ENCODE data around the gene ZC3HAV1L.

ZC3HAV1L gene

GRCh38 chr7:139065323-139065722 lies 29.5 kb upstream of the ZC3HAV1L start:
- ATAC-seq (ENCODE audit: insufficient read depth, low read depth) (no peak), DNase-seq (no peak)
- Histone ChIP-seq H3K4me3 (ENCODE audit: low read depth in 1 of 2, low read length in 2 of 2) (no peak overlapping the region), H4K20me1 (ENCODE audit: insufficient read depth, low read length) (peaks cover 39% of the 10 kb centered on the region), H3K9ac (ENCODE audit: low read depth, low read length) (no peak overlapping the region), H2AFZ (ENCODE audit: low read depth, low read length) (no peak overlapping the region), H3K27ac (ENCODE audit: low read length) (no peak overlapping the region), H3K4me1 (ENCODE audit: insufficient read depth, low read length) (no peaks in the 10 kb centered on the region), H3K36me3 (ENCODE audit: insufficient read depth, low read length) (peaks cover 96% of the 10 kb centered on the region), H3K9me3 (ENCODE audit: insufficient read depth, low read length, severe bottlenecking) (no peaks in the 10 kb centered on the region), H3K27me3 (ENCODE audit: insufficient read depth, low read length, poor library complexity) (no peaks in the 10 kb centered on the region), H3K79me2 (ENCODE audit: insufficient read depth, low read length) (peaks cover 79% of the 10 kb centered on the region), H3K4me2 (ENCODE audit: insufficient read depth, low read length) (no peak overlapping the region)
- TF ChIP-seq CTCF (IDR thresholded peaks at IDR 0.05; ENCODE audit: borderline replicate concordance, extremely low read depth, low read length, poor library complexity, severe bottlenecking) = no peak
- TF ChIP-seq EZH2 (IDR thresholded peaks at IDR 0.05; ENCODE audit: borderline replicate concordance, low read depth, low read length, severe bottlenecking) = no peak

GRCh38 chr7:139061416-139061815 lies 25.6 kb upstream of the ZC3HAV1L start:
- Histone ChIP-seq H3K4me2 (ENCODE audit: insufficient read depth, low read length) (no peak overlapping the region), H3K9me3 (ENCODE audit: insufficient read depth, low read length, severe bottlenecking) (no peaks in the 10 kb centered on the region), H3K4me1 (ENCODE audit: insufficient read depth, low read length) (no peaks in the 10 kb centered on the region), H3K27ac (ENCODE audit: low read length) (no peak overlapping the region), H3K4me3 (ENCODE audit: low read depth in 1 of 2, low read length in 2 of 2) (no peak overlapping the region), H3K36me3 (ENCODE audit: insufficient read depth, low read length) (peaks cover 94% of the 10 kb centered on the region), H3K9ac (ENCODE audit: low read depth, low read length) (no peak overlapping the region), H3K27me3 (ENCODE audit: insufficient read depth, low read length, poor library complexity) (no peaks in the 10 kb centered on the region), H2AFZ (ENCODE audit: low read depth, low read length) (no peak overlapping the region), H4K20me1 (ENCODE audit: insufficient read depth, low read length) (peaks cover 31% of the 10 kb centered on the region), H3K79me2 (ENCODE audit: insufficient read depth, low read length) (peaks cover 61% of the 10 kb centered on the region)
- no peak for TF ChIP-seq EZH2 (IDR thresholded peaks at IDR 0.05; ENCODE audit: borderline replicate concordance, low read depth, low read length, severe bottlenecking)
- TF ChIP-seq CTCF (IDR thresholded peaks at IDR 0.05; ENCODE audit: borderline replicate concordance, extremely low read depth, low read length, poor library complexity, severe bottlenecking) = no peak
- DNase-seq (no peak), ATAC-seq (ENCODE audit: insufficient read depth, low read depth) (no peak)

GRCh38 chr7:139060695-139061237 lies 24.9 kb upstream of the ZC3HAV1L start:
- H3K36me3 ChIP-seq (ENCODE audit: insufficient read depth, low read length) = peaks cover 93% of the 10 kb centered on the region
- DNase-seq = no peak

More at GRCh38 chr7:139060695-139061237, 24.9 kb upstream of the ZC3HAV1L start:
- no peaks in the 10 kb centered on the region for H3K9me3 ChIP-seq (ENCODE audit: insufficient read depth, low read length, severe bottlenecking)
- no peak overlapping the region for H2AFZ ChIP-seq (ENCODE audit: low read depth, low read length)
- no peak for ATAC-seq (ENCODE audit: insufficient read depth, low read depth)
- no peak overlapping the region for H3K4me3 ChIP-seq (ENCODE audit: low read depth in 1 of 2, low read length in 2 of 2)
- no peak overlapping the region for H3K9ac ChIP-seq (ENCODE audit: low read depth, low read length)
- no peaks in the 10 kb centered on the region for H3K27me3 ChIP-seq (ENCODE audit: insufficient read depth, low read length, poor library complexity)
- H3K4me1 ChIP-seq (ENCODE audit: insufficient read depth, low read length) = no peaks in the 10 kb centered on the region
- peaks cover 57% of the 10 kb centered on the region for H3K79me2 ChIP-seq (ENCODE audit: insufficient read depth, low read length)
- H3K27ac ChIP-seq (ENCODE audit: low read length) = no peak overlapping the region
- TF ChIP-seq EZH2 (IDR thresholded peaks at IDR 0.05; ENCODE audit: borderline replicate concordance, low read depth, low read length, severe bottlenecking) (no peak), CTCF (IDR thresholded peaks at IDR 0.05; ENCODE audit: borderline replicate concordance, extremely low read depth, low read length, poor library complexity, severe bottlenecking) (no peak)
- no peak overlapping the region for H3K4me2 ChIP-seq (ENCODE audit: insufficient read depth, low read length)
- H4K20me1 ChIP-seq (ENCODE audit: insufficient read depth, low read length) = peaks cover 24% of the 10 kb centered on the region
